NCI-H1092 treated with DMSO at 0.1 percent for 48 hours (cell line): ENCODE data around the gene ELOA.
"Not testable (repeated sequence)": the region's sequence is repeated elsewhere in the genome, so short reads cannot be mapped to it uniquely, and the experiment has no call there.

Experiments
- DNase-seq: peaks from one replicate; lab custom pipeline; 2025; lab: John Stamatoyannopoulos, UW

Gene ELOA

DNA sequence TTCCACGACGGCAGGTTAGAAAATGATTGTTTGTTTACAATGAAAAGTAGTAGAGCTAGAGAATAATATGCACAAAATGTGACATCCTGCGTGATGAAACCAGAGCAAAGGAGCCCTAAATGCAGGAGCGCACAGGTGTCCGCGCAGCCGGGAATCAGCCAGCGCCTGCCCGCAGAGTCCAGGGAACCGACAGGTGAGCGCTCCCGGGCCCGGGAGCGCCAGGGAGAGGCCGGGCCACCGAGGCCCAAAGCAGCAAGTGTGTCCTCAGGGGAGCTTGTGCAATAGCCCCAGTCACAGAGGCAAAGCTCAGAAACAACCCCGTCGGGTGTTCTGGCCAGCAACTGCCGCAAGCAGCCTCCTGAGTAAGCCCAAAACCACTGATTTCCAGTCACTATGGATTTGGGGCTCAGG lies 58.1 kb downstream of the ELOA start:
- no peak for DNase-seq

DNA sequence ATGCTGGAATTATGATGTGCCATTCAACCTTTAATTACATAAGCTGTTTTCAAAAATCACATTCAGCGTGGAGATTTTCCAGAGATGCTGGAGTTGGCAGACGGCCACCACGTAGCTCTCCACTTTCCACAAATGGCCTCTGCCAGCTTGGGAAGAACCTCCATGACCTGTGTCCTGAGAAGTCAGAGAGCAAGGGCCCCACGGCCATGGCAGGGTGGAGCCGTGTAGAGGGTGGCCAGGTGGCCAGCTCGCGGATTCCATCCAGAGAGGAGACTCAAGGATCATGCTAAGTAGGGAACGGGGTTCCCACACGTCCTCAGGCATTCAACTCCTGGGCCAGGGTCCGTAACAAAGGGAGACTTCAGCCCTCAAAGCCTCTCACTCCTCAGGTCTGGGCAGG lies 58.6 kb downstream of the ELOA start:
- no peak for DNase-seq

DNA sequence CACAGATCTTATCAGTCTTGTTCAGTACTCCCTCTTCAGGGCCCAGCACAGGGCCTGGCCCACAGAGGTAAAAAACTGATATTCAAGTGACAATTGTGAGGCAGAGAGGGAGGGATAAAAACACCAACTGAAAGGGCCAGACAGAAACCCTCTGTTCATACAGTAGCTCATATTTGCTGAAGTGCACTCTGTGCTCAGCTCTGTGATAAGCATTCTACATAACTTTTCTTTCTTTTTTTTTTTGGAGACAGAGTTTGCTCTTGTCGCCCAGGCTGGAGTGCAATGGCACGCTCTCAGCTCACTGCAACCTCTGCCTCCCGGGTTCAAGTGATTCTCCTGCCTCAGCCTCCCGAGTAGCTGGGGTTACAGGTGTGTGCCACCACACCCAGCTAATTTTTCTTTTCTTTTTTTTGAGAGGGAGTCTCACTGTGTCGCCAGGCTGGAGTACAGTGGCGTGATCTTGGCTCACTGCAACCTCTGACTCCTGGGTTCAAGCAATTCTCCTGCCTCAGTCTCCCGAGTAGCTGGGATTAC lies 59.6 kb downstream of the ELOA start:
- not testable (repeated sequence) for DNase-seq

DNA sequence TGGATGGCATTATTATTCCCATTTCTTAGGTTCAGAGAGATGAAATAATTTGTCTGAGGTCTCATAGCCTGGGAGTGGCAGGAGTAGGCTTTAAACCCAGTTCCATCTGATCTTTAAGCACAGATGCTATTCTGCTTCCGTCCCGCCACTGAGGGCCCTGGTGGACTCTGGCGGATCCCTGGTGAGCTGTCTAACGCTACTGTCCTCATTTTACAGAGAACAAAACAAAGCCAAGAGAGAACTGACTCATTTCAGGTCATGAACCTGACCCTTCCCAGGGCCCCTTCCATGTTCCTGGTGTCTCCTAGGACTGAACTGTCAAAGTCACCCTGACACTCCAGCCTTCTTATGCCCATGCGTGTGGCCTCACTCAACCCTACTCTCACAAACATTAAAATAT lies 60.4 kb downstream of the ELOA start:
- DNase-seq = no peak

DNA sequence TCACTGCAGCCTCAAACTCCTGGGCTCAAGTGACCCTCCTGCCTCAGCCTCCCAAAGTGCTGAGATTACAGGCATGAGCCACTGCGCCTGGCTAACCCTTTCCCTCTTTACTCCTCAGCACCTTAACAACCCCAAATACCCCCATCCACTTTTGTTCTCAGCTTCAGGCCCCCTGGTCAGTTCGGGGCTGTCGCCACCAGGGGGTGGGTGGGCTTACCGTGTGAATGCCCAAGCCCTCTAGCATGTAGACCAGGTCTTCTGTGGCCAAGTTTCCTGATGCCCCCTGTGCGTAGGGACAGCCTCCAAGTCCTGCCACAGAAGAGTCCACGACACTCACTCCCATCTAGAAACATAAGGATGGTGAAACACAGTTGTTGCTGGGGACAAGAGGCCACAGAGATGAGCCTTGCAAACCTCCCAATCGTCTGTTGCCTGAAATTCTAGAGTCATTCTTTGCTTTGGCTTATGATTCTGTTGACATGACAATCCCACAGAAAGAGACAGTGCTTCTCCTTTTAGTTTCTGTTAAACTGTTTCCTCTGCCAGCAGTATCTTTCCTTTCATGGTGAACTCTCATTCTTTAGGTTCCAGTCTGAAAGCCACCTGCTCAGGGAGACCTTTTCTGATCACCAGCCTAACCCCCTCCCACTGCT lies 61.0 kb downstream of the ELOA start:
- DNase-seq = no peak

DNA sequence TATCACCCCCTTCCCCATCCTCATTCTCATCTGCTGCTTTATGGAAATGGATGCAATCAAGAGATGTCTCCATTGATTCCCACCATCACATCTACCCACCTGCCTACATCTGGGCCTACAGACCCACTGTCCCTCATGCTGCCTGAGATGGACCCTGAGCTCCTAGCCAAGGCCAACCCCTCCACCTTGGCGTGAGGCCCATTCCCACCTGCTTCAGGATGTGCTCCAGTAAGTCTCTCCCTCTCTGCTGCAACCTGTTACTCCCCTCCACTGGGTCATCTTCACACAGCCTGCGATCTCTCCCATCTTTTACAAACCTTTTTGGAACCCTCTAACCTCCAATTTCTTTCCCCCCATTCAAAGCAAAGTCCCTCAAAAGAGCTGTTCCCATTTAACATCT lies 61.8 kb downstream of the ELOA start:
- no peak for DNase-seq

DNA sequence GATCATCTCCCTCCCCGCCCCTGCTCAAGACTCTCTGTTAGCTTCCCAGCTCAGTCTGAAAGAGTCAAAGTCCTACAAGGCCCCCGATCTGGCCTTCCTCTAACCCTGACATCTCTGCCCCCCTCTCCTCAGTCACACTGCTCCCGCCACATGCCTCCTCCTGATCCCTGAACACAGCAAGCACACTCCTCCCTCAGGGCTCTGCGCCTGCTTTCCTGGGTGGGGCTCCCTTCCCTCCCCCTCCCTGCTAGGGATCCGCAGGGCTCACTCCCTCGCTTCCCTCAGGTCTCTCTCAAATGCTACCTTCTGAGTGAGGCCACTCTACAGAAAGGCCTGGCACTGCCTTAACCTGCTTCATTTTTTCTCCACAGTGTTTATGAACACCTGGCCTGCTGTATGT lies 63.0 kb downstream of the ELOA start:
- no peak for DNase-seq

DNA sequence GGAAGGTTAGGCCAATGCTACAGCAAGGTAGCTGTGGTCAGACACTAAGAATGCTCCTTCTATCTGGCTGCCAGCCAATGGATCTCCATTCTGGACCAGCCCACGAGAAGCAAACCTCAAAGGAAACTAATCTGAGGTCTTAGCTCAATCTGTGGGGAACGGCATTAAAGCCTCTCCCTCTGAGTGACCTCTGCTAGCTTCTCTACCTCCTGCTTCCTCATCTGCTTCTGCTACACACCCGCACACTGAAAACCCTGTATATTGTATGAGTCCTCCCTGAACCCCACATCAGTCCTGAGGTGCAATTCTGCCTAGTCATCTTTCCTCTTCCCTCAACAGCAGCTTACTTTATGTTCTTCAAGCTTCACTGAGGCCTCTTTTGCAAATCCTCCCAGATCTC lies 64.2 kb downstream of the ELOA start:
- no peak for DNase-seq

DNA sequence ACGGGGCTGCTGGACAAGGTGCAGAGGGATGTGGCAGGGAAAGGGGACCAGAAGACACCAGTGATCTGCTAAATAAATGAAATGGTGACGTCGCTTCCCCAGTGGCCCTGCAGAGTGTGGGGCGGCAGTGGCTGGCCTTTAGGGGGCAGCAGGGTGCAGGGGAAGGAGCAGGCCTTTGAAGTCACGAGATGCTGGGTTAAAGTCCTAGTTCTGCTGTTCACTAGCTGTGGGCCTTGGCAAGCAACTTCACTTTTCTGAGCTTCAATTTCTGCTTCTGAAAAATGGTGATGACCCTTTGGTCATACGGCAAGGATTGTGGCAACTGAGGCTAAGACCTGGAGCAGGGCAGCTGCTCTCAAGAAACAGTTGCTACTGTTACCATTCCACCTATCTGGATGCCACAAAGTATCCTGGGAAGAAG lies 66.5 kb downstream of the ELOA start:
- DNase-seq = peak; percentile 59

DNA sequence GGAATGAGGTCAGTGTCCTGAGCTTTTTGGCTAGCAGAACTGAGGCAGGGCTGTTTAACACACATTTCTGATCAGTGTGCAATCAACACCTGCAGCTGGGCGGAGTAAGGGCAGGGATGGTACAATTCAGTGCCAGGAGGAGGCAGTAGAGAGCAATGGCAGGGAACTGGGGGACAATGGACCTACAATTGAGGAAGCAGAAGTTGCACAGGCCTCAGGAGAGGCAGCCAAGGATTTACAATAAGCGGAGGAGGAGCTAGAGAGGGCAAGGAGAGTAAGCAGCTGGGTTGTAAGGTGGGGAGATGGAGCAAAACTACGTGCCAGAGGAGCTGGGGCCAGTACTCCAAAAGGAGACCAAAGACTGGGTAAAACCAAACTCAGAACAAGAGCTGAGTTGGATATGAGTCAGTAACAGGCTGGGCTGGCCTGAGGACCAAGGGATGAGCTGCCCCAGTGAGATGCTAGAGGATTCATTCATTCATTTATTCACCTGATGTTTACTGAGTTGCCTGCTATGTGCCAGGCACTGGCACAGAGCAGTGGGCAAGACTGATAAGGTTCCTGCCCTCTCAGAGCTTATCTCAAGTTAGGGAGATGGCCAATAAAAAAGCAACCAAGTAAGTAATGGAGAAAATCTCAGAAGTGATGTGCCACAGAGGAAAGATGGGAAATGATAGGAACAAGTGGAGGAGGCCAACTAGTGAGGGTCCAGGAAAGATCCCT lies 67.7 kb downstream of the ELOA start:
- peak; percentile 6 for DNase-seq
